NCI-H1048 (cell line): ENCODE data around the gene SNRNP70.
"Not testable (repeated sequence)": the region's sequence is repeated elsewhere in the genome, so short reads cannot be mapped to it uniquely, and the experiment has no call there.

ENCODE experiments used
- DNase-seq: peaks from one replicate; lab custom pipeline; 2025; lab: John Stamatoyannopoulos, UW

The SNRNP70 gene

DNA sequence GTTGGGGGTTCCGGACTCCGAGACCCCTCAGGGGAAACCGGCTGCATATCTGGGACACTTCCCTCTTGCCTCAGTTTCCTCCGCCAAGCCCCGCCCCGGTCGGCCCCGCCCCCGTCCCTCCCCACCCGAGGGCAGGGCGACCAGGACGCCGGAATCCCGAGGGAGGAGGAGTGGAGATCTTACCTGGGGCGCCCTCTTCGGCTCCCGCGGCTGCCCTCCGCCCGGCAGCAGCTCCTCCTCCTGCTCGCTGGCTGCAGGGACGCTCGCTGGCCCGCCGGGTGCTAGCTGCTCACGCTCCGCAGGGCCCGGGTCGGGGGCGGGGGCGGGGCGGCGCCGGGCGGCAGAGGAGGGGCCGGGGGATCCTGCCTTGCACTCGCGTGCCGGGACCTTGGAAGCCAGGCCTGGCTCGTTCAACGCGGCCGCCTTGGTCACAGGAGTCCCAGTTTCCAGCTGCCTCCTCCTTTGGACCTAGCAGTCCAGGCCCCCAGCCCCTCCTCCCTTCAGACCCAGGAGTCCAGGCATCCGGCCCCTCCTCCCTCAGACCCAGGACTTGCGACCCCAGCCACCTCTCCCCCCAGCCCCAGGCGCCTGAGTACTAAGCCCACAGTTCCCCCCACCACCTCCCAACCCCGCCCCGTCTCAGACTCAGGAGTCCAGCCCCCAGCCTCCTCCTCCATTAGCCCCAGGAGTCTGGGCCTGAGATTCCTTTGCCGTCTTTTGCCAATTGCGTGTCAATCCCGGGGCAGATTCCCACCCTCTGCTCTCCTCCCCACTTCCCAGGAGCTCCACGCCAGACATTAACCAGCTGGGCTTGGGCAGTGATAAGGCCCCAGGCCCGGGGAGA lies 20.3 kb upstream of the SNRNP70 start, which contains the start of gene NTF4:
Gene NTF4 (minus strand): TSS at position 51 of the 844 bp plus-strand sequence. CDS start 2,821 bp downstream, outside the sequence.
- DNase-seq: no peak

DNA sequence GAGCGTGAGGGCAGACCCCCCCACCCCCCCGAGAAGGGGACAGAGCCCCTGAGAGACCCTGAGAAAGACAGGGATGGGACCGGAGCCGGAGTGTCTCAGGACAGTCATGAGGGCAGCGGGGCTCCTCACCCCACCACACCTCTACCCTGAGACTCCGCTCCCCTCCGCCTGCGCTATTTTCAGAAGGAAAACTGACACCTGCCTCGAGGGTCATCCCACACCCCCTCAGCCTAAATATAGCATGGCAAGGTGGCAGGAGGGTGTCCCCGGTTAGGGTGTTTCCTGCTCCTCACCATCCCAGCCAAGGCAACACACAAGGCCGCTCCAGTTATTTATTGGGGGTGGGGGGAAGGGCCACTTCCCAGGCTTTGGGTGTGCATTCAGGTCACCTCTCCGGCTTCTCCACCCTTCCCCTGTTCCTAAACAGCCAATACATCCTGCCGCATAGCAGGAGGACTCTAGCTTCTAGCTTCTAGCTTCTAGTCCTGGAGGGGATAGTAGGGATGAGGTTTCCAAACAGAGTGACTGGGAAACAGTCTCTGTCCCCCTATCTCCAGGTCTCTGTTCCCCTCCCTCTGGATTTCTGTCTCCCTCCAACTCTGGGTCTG lies 19.2 kb upstream of the SNRNP70 start:
- no peak for DNase-seq

DNA sequence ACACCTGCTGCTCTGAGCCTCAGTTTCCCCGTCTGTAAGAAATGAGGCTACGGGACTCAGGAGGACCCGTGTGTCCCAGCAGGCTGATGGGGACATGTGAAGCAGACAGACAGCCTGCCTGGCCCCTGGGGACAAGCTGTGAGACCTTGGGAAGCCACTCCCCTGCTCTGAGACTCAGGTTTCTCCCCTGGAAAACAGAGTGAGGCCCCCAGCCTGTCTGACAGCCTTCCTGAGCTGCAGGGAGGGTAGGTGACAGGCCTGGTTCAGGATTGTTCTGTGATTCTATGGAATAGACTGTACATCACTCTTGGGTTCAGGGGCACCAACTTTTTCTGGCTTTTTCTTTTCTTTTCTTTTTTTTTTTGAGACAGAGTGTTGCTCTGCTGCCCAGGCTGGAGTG lies 17.7 kb upstream of the SNRNP70 start:
- DNase-seq: no peak

DNA sequence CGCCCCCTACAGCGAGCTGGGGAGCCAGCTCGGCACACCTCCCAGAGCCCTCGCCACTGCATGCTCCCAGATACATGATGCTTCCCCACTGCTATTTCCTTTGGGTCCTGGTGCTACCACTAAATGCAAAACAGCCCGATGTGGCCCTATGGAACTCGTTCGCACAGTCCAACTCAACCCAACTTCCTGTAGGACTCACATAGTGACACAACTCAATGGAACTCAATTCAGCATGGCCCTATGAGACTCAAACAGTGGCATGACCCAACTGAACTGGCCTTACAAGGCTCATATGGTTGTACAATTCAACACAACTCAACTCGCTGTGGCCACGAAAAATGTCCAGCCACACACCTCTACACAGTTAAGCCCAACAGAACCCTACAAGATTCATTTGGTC lies 16.2 kb upstream of the SNRNP70 start:
- no peak for DNase-seq

DNA sequence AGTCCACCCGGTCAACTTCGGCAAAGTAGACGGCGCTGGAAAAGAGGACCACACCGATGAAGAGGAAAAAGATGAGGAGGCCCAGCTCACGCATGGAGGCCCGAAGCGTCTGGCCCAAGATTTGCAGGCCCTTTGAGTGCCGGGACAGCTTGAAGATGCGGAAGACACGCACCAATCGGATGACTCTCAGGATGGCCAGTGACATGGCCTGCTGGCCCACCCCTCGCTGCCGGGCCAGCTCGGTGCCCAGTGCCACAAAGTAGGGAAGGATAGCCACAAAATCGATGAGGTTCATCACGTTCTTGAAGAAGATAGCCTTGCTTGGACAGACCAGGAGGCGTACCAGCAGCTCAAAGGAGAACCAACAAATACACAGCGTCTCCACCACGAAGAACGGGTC lies 14.8 kb upstream of the SNRNP70 start:
- DNase-seq: no peak

DNA sequence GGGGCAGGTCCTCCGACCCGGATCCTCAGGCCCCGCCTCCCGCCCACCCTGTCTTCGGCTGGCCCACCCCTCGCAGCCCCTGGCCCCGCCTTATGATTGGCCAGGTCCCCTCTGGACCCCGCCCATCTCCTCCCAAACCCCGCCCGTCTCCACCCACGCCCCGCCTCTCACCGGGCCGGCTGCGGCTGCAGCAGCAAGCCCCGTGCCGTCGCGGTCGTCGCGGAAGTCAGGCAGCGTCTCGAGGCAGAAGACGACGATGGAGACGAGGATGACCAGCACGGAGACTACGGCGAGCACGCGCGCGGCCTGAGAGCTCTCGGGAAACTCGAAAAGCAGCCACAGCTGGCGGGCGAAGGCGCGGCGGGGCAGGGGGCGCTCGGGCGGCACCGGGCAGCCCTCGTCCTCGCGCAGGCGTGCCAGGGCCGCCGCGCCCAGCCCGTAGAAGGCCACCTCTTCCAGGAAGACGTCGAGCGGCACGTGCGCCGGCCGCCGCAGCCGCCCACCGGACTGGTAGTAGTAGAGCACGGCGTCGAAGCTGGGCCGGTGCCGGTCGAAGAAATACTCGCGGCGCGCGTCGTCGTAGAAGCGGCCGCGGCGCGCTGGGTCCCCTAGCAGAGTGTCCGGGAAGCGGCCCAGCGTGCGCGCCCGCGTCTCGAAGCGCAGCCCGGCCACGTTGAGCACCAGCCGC lies 13.2 kb upstream of the SNRNP70 start:
- no peak for DNase-seq

DNA sequence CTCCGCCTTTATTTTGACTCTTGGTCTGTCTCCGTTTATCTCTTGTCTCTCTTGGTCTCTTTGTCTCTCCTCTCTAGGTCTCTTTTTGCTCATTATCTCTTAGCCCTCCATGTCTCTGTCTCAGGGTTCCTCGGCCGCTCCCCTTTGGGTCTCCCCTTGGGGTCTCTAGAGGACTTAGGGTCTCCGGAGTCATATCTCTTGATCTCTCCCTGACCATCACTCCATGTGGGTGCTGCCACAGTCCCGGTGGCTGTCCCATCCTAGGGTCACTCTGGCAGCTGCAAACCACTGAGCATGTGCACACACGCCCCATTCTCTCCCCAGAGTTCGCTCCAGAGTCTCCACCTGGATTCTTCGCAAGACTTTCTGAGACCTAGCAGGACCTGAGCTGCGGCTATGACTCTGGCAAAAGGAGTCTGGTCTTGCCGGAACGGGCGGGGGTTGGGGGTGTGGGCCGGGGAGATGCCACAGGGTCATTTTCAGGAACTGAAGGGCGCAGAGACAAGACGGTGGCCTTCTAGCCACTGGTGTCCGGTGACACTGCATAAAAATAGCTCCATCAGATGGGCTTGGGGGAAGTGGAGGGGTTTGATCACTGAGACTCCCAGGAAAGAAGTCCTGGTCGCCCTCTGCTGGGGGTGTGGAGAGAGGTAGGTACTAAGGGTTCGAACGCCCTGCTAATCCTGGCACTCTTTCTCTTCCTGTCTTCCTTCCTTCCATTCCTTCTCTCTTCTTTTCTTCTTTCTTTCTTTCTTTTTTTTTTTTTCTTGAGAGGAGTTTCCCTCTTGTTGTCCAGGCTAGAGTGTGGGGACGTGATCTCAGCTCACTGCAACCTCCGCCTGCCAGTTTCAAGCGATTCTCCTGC lies 11.5 kb upstream of the SNRNP70 start:
- no peak for DNase-seq

DNA sequence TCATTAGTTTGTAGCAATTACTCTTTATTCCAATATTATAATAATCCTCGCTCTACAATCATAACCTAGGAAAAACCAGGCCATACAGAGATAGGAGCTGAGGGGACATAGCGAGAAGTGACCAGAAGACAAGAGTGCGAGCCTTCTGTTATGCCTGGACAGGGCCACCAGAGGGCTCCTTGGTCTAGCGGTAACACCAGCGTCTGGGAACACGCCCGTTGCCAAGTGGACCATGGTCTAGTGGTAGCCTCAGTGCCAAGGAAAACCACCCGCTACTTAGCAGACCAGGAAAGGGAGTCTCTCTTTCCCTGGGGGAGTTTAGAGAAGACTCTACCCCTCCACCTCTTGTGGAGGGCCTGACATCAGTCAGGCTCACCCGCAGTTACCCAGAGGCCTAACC lies 10.4 kb upstream of the SNRNP70 start:
- not testable (repeated sequence) for DNase-seq

DNA sequence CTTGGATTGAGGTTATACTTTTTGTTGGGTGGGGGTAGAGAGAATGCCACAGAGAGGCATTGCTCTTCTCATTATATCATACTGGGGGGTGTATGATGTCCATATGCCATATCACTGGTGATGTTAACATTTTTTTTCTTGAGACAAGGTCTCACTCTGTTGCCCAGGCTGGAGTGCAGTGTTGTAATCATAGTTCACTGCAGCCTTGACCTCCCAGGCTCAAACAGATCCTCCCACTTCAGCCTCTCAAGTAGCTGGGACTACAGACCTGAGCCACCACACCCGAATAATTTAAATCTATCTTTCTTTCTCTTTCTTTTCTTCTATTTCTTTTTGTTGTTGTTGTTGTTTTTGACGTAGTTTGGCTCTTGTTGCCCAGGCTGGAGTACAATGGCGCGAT lies 4.9 kb upstream of the SNRNP70 start:
- no peak for DNase-seq

DNA sequence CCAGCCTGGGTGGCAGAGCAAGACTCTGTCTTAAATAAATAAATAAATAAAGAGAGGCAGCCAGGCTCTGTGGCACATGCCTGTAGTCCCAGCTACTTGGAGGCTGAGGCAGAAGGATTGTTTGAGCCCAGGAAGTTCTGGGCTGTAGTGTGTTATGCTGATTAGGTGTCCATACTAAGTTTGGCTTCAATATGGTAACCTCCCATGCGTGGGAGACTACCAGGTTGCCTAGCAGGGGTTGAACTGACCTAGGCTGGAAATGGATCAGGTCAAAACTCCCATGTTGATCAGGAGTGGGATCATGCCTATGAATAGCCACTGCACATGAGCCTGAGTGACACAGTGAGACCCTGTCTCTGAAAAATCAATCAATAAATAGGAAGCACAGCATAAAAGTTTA lies 4.0 kb upstream of the SNRNP70 start:
- no peak for DNase-seq

DNA sequence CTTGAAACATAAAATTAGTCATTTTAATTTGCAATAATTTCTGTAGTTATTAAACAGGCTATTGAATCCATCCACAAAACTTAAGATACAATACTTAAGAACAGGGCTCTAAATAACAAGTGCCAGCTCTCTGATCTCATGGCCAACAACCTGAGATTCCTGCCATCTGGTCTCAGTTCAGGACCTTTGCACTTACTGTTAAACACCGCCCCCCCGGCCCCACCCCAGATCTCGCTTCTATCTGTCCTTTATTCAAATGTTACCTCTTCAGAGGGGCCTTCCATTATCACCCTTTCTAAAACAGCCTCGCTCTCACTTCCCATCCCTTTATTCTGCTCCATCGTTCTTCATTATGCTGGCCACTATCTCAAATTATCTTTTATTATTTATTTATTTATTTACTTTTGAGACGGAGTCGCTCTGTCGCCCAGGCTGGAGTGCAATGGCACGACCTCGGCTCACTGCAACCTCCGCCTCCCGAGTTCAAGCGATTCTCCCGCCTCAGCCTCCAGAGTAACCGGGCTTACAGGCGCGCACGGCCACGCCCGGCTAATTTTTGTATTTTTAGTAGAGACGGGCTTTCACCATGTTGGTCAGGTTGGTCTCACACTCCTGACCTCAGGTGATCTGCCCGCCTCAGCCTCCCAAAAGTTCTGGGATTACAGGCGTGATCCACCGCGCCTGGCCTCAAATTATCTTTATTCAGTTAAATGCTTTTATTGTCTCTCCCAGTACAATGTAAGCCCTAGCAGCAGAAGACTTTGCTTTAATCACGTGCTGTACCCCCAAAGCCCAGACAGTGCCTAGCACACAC lies 838 bp upstream of the SNRNP70 start:
- no peak for DNase-seq

DNA sequence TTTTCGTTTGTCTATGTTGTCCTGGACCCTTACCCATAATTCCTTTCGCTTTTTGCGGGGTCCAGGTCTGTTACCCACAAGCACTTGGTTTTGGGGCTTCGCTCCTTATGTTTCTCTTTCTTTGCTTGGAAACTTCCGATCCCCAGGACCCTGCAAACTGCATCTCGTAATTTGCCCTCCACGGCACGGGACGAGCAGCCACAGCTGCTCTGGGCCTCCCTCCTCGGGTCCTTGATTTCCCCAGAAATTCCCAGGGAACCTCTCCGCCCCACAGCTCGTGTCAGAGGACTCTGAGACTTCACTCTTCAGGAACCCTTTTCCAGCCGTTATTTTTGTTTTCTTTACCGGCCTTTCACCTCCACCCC lies 599 bp downstream of the SNRNP70 start:
- DNase-seq: no peak

DNA sequence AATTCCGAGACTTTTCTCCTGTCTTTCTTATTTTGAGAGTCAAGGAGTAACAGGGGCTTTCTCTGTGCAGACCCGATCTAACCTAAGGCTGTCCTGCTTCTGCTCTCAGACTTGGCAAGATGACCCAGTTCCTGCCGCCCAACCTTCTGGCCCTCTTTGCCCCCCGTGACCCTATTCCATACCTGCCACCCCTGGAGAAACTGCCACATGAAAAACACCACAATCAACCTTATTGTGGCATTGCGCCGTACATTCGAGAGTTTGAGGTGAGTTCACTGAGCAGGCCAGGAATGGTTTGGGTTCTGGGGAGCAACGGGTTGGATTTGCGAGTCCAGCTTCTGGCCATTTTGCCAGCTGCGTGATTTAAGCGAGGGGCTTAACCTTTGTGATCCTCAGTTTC lies 1.0 kb downstream of the SNRNP70 start:
- DNase-seq: no peak

DNA sequence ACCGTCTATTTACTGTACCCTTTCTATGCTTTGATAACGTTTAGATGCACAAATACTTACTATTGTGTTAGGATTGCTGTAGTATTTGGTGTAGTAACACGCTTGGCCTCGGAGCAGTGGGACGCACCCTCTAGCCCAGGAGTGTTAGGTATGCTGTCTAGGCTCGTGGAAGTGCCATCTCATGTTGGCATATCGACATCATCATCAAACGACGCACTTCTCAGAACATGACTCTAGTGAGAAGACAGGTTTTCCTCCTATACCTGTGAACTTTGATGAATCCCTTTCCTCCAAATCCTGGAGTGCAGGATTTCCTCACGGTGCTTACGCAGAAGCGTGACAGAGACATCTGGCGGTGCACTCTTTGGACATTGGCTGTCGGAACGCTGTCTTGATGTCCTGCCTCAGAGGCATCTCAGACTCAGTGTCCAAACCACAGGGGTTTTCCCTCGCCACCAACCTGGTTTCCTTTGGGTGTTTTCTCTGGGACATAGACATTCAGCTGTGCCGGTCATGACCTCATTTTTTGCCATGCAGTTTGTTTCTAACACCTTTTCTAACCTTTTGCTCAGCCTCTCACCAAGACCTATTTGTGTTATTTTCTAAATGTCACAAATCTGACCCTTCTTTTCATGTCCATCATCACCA lies 6.3 kb downstream of the SNRNP70 start:
- no peak for DNase-seq

DNA sequence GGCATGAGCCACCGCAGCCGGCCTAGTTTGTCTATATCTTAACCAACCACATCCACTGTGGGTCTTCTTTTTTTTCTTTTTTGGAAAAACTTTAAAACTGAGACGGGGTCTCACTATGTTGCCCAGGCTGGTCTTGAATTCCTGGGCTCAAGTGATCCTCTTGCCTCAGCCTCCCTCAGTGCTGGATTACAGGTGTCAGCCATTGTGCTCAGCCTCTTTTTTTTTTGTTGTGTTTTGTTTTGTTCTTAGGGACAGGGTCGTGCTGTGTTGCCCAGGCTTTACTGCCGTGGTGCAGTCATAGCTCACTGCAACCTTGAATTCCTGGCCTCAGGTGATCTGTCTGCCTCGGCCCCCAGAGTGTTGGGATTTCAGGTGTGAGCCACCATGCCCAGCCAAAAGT lies 7.4 kb downstream of the SNRNP70 start:
- no peak for DNase-seq

DNA sequence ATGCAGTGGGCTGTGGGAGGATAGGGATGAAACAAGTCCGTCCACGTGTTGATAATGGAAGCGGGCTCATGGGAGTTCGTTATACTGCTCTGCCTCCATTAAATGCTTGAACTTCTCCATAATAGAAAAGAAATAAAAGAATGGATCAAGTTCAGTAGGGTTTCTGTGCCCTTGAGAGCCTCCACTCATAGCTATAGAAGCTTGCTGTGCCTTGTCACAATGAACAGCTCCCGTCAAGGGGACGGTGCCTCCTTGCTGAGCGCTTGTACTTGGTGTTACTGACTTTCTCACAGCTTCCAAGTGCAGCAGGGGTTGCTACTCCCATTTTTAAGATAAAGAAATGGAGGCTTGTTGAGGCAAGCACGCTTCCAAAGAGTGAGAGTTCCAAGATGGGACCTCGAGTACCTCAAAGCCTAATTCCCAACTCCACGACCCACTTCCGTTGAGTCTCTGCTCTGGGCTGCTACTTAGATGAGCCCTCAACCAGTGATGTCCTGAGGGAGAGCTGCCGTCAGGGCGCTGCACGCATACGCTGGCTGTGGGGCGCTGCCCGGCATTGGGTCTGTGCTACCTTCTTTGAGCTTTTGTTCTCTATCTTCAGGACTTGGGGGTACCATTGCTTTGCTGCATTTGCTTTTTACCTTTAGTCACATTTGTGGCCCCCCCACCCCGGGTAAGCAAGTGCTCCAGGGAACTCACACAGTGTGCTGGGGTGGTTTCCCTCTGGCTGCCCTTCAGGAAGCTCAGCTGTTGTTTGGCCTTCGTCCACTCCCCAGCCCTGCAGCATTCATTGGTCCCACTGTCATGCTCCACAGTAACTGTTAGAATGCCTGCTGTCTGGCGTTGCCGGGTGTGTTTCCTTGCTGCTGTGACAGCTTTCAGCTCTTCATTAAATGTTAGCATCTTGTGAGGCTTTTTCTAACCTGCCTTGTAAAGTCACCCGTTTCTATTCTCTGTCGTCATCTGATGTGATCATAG lies 9.5 kb downstream of the SNRNP70 start:
- no peak for DNase-seq

DNA sequence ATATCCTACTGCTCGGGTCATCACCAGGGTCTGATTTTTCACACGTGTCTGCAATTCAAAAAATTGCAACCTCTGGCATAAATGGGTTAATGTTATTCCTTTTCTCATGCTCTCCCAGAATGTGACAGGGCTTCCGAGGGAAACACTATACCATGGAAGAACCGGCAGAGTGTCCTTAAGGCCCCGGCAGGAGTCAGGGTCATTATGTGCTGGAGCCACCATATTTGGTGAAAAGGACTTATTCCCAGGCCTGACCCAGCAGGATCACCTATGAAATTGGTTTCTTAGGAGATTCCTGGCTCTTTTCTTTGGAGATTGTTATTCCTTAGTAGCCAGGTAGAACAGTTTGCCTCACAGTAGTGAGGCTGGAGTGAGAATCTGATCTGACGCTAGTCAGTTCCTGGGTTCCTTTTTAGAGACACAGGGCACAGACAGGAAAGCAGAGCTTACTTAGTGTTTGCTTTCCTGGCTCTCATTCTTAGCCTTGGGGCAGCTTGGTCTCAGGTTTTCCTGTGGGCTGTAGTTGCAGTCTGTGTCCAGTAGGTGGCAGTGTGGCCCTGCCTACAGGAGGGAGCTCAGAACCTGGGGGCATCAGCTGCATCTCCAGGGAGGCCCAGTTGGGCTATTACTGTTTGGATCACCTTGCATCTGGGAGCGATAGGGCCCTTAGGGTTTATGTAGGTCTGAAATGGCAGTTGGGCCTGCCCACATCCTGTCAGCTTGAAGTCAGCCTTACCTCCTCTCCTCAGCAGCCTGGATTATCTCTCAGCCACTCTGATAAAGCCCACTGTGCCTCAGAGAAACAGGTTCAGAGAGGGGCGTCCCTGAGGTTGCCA lies 12.4 kb downstream of the SNRNP70 start:
- DNase-seq: peak; percentile 57

DNA sequence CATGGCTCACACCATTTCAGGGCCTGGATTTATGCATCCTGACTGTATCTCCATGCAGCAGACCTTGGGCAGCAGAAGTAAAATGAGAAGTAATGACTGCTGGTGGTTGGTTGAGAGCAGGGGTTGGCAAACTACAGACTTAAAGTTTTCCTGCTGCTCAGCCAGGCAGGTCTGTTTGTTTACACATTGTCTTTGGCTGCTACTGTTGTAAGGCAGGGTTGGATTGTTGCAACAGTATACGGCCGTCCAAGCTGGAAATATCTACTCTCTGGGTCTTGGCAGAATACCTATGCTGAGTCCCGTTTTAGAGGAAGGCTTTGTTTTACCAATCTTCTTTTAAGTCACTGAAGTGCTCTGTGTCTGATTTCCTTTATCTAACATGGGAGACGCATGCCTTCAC lies 13.5 kb downstream of the SNRNP70 start:
- DNase-seq: no peak

DNA sequence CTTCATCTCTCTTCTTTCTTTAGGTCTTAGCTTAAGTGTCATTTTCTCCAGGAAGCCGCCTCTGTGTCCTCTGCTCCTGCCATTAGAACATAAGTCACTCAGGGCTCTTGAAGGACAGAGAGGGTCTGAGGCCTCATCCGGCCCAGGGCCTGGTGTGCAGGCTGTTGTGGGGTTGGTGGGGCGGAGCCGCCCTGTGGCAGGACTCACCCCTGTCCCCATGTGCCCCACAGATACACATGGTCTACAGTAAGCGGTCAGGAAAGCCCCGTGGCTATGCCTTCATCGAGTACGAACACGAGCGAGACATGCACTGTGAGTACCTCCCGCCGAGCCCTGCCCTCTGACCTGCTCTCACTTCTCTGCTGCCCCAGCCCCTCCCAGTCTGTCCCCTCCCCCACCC lies 15.9 kb downstream of the SNRNP70 start:
- no peak for DNase-seq
